GM21576 (cell line): Measurements from ENCODE around the gene PRM3.
"Not testable (repeated sequence)": the region's sequence is repeated elsewhere in the genome, so short reads cannot be mapped to it uniquely, and the experiment has no call there.

Experiments
- ATAC-seq: cut with Tn5 transposase; IDR thresholded peaks from one replicate; pipeline ENCODE4 v1.9.1; 2021; ENCODE audit warnings: mild to moderate bottlenecking, moderate library complexity; ENCODE audit not compliant: unreplicated experiment

PRM3 gene

GRCh38 chr16:11306381-11306780 lies 33.0 kb upstream of the PRM3 start:
- ATAC-seq = no peak

- no peak for ATAC-seq
Measured at GRCh38 chr16:11303405-11304138, 30.1 kb upstream of the PRM3 start.

- ATAC-seq = no peak
Measured at GRCh38 chr16:11302977-11303376, 29.5 kb upstream of the PRM3 start.

GRCh38 chr16:11301645-11302501 lies 28.4 kb upstream of the PRM3 start:
- no peak for ATAC-seq

GRCh38 chr16:11300560-11300892 lies 27.1 kb upstream of the PRM3 start:
- ATAC-seq = no peak

- no peak for ATAC-seq
Measured at GRCh38 chr16:11299865-11300559, 26.6 kb upstream of the PRM3 start.

- not testable (repeated sequence) for ATAC-seq
Measured at GRCh38 chr16:11298950-11299547, 25.6 kb upstream of the PRM3 start.

- ATAC-seq = no peak
Measured at GRCh38 chr16:11298143-11298900, 24.9 kb upstream of the PRM3 start.

- ATAC-seq = peak; percentile 68
Measured at GRCh38 chr16:11297492-11298142, 24.2 kb upstream of the PRM3 start.

- no peak for ATAC-seq
Measured at GRCh38 chr16:11296706-11297491, 23.5 kb upstream of the PRM3 start.

- no peak for ATAC-seq
Measured at GRCh38 chr16:11296351-11296705, 22.9 kb upstream of the PRM3 start.

GRCh38 chr16:11295672-11296071 lies 22.2 kb upstream of the PRM3 start:
- no peak for ATAC-seq

GRCh38 chr16:11292076-11292748 lies 18.8 kb upstream of the PRM3 start:
- ATAC-seq = no peak

- no peak for ATAC-seq
Measured at GRCh38 chr16:11291091-11291703, 17.8 kb upstream of the PRM3 start.

GRCh38 chr16:11290102-11290893 lies 16.9 kb upstream of the PRM3 start:
- ATAC-seq = no peak

- not testable (repeated sequence) for ATAC-seq
Measured at GRCh38 chr16:11289696-11290095, 16.3 kb upstream of the PRM3 start.

- ATAC-seq = no peak
Measured at GRCh38 chr16:11289202-11289601, 15.8 kb upstream of the PRM3 start.

GRCh38 chr16:11285842-11286241 lies 12.4 kb upstream of the PRM3 start:
- no peak for ATAC-seq
